ENCODE data around the gene ARHGEF39. TPM values are rescaled to one million over a fixed set of nuclear protein-coding genes. Genes with fewer than 3 reads are reported as not detected.
A peak's percentile ranks its signal among the peaks of the same experiment; 100 is the strongest.

Gene ARHGEF39, protein sequence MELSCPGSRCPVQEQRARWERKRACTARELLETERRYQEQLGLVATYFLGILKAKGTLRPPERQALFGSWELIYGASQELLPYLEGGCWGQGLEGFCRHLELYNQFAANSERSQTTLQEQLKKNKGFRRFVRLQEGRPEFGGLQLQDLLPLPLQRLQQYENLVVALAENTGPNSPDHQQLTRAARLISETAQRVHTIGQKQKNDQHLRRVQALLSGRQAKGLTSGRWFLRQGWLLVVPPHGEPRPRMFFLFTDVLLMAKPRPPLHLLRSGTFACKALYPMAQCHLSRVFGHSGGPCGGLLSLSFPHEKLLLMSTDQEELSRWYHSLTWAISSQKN
- 5.0 and 7.5 TPM in 2 replicates for total RNA-seq (2014; rRNA removed; shearing (Covaris generic))
- polyA plus RNA-seq (2014; cell fraction: nucleus; rRNA removed), result 32.8 and 58.7 TPM in 2 replicates

DNA sequence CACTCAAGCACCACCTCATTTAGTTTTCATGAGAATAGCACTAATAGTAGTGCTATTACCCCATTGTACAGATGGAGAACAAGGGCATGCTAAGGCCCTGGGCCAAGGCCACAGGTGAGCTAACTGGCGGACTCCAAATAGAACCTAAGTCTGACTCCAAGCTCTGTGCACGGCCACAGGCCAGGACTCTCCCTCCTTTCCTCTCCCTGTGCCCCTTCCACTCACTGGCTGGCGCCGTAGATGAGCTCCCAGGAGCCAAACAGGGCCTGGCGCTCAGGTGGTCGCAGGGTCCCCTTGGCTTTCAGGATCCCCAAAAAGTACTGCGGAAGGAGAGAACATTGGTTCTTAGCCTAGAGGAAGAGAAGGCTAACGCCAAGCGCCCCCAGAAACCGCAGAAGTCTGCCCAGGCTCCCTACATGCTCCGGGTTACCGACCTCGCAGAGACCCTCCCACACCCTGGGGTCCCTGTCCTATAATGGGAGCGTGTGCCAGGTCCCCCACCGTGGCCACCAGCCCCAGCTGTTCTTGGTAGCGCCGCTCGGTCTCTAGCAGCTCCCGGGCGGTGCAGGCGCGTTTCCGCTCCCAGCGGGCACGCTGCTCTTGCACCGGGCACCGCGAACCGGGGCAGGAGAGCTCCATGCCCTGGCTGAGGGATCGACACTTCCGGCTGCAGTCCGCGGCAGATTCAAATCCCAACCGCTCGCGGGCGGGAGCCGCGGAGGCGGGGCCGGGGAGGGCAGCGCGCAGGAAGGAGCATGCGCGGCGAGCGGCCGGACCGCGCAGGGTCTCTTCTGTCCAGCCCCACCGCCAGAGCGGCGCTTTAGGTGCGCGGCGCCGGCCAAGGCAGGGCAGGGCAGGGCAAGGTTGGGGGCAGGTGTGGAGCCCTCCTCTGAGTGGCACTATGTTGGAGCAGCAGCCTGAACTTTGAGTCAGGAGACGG lies at the start of gene ARHGEF39:
TSS of gene ARHGEF39 (minus strand) at position 665 of the 940 bp plus-strand sequence. CDS start at position 639, 26 bp downstream.
- DNase-seq (ENCODE audit: extremely low read depth, low read depth), result peak; percentile 76

DNA sequence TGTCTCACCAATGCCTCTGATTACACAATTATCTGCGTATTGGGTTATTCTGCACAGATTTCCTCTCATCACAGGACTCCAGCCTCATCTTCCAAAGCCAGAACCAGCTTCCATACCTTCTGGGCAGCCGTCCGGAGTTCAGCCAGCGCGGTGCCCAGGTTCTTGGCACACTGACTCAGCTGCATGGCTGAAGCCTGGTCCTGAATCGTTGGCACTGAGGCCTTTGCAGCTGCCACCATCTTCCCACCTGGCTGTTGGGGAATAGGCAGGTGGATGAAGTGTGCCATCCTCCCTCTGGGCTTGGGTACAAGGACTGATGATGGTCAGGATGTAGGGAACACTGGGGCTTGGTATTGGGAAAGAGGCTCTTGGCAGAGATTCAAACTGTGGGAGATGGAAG lies 49.1 kb upstream of the ARHGEF39 start:
- DNase-seq (ENCODE audit: extremely low read depth, low read depth), result no peak

DNA sequence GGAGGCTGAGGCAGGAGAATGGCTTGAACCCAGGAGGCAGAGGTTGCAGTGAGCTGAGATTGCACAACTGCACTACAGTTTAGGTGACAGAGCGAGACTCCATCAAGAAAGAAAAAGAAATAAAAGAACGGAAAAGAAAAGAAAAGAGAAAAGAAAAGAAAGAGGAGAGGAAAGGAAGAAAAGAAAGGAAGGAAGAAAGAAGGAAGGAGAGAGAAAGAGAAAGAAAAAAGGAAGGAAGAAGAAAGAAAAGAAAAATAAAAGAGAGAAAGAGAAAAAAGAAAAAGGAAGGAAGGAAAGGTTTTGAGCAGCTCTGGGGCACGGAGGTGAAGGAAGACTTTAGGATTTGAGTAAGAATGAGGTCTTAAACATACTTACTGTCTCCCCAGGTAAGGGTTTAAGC lies 48.6 kb upstream of the ARHGEF39 start:
- DNase-seq (ENCODE audit: extremely low read depth, low read depth), result no peak

DNA sequence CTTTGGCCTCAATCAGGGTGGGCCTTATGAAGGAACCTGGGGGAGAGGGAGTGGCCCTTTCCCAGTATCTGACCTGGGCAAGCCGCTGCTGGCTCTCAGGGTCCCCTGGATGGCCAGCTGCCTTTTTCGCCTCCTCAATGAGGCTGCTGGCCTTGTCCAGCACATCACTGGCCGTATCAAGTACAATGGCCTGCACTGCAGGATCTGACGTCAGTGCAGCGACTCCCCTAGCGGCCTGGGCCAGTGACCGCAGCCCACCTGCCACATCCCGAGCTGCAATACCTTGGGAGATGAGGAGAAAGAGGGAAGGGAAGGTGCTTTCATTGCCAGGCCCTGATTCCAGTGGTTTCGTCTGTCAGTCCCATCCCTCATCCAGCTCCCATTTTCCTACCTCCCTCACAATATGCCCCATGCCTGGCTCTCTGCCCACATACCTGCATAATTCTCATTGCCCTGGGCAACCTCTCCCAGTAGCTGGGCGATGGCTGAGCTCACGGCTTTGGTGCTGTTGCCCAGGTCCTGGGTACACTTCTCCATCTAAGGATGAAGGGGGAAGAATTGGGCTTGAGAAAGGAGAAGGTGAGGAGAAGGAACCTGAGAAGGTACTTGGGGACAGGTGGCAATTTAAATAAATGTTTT lies 47.9 kb upstream of the ARHGEF39 start:
- no peak for DNase-seq (ENCODE audit: extremely low read depth, low read depth)

DNA sequence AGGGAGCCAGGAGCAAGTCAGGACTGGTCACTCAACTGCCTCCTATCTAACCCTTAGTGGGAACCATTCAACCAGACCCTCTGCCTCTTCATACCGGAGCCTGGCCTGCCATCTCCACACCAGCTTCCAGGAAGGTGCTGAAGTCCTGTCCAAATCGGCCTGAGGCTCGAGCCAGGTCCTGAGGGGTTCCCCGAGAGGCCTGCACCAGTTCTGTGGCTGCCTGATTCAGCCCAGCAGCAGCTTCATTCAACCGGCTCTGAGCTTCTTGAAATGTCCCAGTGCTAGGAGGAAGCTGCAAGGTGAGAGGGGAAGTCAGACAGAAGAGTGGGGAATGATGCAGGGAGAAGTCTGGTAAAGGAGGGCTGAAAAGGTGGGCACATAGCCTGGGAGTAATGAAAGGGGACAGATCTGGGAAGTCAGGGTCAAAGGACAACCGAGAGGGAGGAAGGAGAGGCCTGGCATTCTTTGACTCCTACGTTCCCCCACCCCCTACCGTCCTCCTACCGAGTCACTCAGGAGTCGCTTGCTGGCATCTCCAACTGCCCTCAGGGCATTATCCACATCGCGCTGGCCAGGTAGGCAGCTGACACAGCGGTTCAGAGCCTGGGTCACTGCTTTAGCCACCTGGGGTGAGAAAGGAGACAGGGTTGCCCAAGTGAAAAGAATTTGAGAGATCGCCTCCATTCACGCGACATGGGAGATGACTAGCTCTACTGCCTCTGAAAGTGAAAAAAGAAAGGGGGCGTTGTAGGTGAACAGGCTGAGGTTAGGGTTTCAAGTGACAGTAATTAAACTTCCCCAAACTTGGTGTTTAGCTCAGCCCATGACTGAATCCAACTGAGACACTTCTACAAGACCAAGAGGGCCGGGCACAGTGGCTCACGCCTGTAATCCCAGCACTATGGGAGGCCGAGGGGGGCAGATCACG lies 46.8 kb upstream of the ARHGEF39 start:
- no peak for DNase-seq (ENCODE audit: extremely low read depth, low read depth)

DNA sequence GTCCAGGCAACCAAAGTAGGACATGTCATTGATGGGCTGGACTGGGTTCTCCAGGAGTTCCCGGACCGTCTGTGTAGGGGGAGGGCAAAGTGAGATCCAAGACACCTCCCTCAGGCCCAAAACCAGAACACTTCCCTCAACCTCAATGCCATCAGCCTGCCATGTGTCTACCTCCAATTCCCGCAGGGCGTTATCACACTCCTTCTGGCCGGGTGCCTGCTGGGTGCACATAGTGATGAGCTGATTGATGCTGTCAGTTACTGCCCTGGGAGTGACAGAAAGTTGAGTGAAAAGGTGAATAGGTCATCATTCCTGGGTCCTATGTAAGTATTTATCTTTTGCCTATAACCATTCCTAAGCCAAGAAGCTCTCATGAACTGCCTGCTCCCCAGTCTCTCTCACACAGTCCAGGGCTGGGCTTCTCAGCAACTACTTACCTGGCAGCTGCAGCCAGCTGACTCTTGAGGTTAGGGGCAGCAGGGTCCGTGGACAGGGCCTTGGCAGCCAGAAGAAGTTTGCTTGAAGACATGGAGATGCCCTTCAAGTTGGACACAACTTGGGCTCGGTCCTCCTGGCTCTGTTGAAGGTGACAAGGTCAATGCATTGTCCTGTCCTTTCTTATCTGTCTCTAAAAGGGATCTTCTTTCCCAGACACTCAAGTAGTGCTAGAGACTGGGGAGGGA lies 46.0 kb upstream of the ARHGEF39 start:
- no peak for DNase-seq (ENCODE audit: extremely low read depth, low read depth)

DNA sequence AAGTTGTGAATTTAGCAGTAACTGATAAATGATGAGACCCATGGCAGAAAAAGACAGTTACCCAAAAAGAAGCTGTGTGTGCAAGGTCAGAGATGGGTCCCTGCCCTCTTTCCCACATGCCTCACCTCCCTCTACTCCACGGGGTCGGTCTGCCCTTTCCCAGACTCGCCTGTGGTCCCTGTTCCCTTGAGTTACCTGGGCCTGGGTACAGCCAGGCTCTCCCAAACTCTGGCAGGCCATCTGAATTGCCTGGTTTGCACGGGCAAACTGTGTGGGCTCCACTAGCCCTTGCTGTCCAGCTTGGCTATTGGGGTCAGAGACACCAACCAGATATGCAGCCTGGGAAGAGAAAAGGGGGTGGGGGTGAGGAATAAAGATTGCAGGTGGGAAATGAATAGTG lies 43.2 kb upstream of the ARHGEF39 start:
- DNase-seq (ENCODE audit: extremely low read depth, low read depth), result no peak

DNA sequence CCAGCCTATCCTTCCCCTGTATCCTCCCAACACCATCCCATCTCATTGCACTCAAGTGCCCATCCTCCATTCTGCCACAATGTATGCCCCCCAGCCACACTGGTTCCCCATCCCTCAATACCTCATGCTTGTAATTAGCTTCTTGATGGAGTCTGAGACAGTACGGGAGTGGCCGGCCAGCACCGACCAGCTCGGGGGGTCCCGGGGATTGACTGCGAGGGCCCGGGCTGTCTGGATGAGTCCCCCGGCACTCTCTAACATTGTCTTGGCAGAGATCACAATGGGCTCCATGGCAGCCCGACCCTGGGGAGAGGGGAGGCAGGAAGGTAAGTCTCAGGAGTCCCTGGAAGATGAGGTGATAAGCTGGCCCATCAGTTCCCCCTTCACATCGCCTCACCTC lies 42.0 kb upstream of the ARHGEF39 start:
- DNase-seq (ENCODE audit: extremely low read depth, low read depth), result no peak

DNA sequence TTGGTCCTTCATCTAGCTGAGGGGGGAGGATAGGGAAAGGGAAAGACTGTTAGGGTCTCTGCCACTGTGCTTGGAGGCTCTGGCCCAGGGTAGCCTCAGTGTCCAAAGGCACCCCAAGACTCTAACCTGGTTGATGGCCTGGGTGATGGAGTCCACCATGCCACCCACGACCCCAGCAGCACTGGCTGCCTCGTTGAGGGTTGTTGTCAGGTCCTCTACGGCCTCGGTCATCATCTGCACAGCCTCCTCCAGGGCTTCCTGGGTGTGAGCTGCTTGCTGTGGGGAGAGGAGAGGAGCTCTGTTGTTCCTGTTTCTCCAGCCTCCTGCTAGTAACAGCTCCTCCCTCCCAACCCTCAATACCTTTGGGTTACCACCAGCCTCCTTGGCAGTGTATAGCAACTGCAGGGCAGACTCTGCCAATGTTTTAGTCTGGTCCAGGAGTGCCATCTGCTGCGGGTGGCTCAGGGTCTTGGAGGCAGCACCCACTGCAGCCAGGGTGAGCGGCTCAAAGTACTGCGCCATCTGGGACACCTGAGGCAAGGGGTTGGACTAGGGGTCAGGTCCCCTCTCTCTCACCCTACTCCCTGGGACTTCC lies 40.9 kb upstream of the ARHGEF39 start:
- no peak for DNase-seq (ENCODE audit: extremely low read depth, low read depth)

DNA sequence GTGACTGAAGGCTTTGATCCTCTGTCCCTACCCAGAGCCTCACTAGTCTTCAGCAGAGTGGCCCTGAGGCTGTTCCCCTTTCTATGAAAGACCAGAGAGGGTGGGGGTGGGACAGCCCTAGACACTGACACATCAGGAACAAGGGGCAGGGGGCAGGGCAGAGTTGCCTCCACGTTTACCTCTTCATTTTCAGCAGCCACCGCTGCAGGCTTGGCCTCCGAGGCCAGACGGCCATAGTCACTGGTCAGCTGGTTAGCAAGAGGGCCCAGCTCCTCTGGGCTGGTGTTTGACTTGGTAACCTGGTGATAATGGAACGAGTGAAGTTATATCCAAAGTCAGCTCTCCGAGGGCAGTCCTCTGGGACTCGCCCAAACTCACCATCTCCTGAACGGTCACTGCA lies 40.4 kb upstream of the ARHGEF39 start:
- DNase-seq (ENCODE audit: extremely low read depth, low read depth), result no peak

DNA sequence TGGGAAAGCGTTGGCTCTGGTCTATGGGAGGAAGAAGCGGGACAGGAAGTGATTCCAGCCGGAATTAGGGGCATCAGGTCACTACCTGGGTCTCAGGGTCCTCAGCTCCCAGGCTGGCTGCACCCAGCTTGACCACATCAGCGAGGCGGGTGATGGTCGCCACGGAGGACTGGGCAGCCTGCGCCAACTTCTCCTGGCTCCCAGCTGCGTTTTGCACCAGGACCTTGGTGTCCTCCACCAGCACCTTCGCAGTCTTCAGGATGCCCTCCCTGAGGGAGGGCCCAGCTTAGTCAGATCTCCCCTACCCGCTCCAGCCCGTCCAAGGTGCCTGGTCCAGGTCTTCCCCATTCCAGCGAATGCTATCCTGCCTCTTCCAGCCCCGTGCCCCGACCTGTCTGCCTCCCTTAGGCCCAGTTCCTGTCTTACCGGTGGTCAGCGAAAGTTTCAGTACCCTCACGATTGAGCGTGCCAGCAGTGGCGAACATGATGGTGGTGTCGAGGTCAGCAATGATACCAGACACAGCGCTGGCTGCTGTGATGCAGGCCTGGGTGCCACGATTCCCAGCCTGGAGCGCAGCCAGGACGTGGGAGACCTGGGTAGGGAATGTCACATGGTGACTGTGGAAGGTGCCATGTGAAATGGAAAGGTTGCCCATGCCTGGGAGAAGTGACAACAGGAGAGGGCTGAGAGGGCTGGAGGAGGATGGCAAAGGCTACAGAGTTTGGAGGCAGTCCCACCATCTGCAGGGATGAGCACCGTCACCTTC lies 39.1 kb upstream of the ARHGEF39 start:
- DNase-seq (ENCODE audit: extremely low read depth, low read depth), result no peak

DNA sequence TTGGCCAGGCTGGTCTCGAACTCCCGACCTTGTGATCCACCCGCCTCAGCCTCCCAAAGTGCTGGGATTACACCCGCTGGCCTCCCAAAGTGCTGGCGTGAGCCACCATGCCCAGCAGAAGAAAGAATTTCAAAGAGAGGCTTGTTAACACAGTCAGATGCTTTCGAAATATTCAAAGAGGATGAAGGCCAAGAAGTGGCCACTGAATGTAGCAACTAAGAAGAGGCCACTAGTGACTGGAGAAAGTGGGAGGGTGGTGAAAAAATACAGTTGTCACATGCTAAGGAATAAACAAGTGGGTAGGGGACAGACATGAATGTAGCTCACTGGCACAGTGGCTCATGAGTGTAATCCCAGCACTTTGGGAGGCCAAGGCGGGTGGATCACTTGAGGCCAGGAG lies 37.7 kb upstream of the ARHGEF39 start:
- DNase-seq (ENCODE audit: extremely low read depth, low read depth), result no peak

DNA sequence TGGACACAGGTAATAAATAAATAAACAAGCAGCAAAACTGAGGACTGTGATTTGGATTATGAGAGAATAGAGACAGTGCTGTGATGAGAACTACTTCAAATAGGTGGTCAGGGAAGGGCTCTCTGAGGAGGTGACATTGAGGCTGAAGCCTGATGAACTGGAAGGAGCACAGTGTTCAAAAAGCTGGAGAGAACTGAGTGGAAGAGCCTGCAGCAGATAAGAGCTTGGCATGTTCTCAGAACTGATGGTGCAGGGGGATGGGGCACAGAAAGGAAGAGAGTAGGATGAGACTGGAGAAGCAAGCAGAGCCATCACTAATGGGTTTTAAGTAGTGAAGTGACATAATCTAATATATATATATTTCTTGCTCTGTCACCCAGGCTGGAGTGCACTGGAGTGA lies 35.9 kb upstream of the ARHGEF39 start:
- no peak for DNase-seq (ENCODE audit: extremely low read depth, low read depth)

DNA sequence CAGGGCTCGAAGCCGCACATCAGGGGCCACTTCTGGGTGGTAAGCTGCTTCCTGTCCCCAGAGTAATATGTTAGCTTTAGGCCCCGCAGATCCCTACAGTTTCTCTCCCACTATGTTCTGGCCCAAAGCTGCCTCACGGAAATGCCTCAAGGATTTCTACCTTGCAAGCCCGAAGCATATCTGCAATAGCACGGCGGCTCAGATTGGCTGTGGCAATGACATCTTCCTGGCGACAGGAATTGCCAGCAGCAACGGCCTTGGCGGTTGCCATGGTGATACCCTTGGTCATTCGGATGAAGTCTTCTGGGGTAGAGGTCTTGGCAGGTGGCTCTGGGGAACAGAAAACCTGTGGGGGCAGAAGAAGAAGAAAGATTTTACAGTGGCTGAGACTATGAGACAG lies 35.0 kb upstream of the ARHGEF39 start:
- DNase-seq (ENCODE audit: extremely low read depth, low read depth), result no peak

DNA sequence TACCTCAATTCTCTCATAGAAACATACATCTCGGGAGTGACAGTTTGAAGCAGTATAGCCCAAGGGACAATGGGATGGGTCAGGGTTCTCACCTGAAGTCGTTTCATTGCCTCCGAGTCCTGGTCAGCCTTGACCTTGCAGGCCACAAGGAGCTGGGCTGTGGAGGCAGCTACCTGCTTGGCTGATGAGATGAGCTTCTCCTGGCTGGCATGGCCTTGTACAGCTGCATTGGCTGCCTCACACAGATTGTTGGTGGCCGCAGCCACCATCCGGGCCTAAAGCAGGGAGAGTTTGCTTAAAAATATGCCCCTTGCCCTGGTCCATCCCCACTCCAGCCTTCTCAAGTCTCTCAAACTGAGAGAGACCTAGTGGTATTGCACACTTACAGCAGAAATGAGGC lies 33.2 kb upstream of the ARHGEF39 start:
- no peak for DNase-seq (ENCODE audit: extremely low read depth, low read depth)

DNA sequence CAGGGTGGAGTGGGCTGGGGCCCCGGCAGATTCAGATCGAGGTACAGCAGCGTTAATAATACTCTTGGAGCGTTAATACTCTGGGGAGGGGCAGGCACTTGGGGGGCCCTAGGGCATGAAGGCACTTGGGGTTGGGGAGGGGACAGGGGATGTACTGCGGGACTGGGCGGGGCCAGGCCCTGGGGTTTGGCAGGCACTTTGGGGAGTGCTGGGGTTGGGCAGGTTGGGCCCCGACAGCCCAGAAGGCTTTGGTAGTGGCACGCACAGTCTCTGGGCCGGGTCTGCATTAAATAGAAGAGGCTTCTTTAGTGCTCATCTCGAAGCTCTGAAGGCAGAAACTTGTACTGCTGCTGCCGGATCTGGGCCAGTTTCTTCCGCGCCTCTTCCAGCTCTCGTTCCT lies 32.5 kb upstream of the ARHGEF39 start:
- no peak for DNase-seq (ENCODE audit: extremely low read depth, low read depth)

DNA sequence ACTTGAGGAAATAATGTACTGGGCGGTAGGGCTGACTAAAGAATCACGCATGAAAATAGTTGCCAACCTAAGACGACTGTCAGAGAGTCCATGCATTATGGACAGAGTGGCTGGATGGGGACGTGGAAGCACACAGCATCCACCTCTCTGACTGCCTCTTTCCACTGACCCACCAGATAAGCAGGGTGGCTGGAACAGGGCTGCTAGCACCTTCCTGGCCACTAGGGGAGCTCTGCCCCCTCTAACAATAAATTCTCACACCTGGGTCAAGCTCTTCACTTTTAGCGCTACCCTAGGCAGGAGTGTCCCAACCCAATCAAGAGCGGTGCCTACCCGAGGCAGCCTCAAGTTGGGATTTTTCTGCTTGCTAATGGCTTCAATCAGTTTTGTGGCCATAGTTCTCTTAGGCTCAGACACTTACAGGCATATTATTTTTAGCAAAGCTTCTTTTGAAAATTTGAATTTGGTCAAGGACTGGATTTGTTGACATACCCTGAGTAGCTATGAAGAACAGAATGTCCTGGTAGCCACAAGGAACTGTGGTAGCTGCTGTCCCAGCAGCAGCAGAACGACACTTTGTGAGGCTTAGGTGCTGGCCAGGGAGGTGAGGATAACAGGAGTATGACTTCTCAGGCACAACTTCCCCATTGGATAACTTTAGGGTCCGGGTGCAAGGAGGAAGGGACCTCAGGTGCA lies 31.7 kb upstream of the ARHGEF39 start:
- DNase-seq (ENCODE audit: extremely low read depth, low read depth), result peak; percentile 34

DNA sequence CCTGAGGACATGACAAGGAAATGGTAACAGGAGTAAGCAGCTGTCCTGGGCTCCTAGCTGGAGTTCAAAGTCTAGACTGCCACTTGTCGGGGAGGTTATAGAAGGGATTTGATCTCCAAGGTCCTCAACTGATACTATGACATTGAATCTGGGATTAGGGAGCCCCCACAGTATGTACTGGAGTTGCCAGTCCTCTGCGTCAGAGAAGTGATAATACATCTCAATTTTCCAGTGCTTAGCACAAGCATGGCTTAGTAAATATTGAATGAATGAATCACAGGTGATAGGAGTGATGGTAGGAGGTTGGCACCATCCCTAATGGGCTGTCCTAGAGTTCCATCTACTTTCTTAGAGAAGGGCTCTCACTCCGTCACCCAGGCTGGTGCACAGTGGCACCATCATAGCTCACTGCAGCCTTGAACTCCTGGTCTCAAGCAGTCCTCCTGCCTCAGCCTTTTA lies 31.0 kb upstream of the ARHGEF39 start:
- no peak for DNase-seq (ENCODE audit: extremely low read depth, low read depth)
